ENCODE data around the gene PP2D1.
A peak's percentile ranks its signal among the peaks of the same experiment; 100 is the strongest.
"Not testable (repeated sequence)": the region's sequence is repeated elsewhere in the genome, so short reads cannot be mapped to it uniquely, and the experiment has no call there.

PP2D1 gene

GRCh38 chr3:20039765-20040547 lies 27.9 kb upstream of the PP2D1 start, which contains the start of gene KAT2B:
TSS of gene KAT2B (plus strand) at chr3:20040446. CDS start at chr3:20040478, 32 bp downstream.
- DNase-seq (ENCODE audit: low read depth): peak; percentile 58

GRCh38 chr3:20039466-20039764 lies 27.4 kb upstream of the PP2D1 start:
- DNase-seq (ENCODE audit: low read depth): no peak

DNA sequence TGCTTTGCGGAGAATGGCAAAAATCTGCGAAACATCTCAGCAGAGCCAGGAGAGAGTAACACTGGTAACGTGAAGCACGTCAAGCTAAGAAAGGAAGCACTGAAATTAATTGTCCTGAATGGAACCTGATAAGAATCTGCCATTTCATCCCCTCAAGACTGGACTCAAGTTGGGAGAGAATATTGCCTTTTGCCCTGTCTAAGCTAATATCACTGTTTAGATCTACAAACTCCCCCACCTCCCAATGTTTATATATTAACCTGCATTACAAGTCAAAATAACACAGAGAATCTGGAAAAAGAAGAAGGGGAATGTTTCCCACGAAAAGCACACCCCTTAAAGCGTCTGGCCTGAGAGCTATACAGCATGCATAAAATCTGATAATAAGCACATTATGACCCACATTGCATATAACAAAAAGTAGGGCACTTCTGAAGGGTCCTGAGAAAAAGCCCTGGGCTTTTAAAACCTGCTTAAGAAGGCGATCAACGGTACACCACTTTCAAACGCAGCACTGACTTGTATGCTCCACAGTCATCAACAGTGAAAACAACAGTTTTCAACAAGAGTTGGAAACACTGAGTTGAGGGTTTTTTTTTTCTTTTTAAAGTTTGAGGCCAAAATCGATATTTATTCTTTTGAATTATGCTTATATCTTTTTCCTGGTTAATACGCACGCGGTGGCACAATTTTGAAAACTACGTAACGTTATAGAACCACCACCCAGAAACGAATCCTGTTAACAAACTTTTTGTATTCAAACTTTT lies 26.8 kb upstream of the PP2D1 start:
- DNase-seq (ENCODE audit: low read depth): no peak

DNA sequence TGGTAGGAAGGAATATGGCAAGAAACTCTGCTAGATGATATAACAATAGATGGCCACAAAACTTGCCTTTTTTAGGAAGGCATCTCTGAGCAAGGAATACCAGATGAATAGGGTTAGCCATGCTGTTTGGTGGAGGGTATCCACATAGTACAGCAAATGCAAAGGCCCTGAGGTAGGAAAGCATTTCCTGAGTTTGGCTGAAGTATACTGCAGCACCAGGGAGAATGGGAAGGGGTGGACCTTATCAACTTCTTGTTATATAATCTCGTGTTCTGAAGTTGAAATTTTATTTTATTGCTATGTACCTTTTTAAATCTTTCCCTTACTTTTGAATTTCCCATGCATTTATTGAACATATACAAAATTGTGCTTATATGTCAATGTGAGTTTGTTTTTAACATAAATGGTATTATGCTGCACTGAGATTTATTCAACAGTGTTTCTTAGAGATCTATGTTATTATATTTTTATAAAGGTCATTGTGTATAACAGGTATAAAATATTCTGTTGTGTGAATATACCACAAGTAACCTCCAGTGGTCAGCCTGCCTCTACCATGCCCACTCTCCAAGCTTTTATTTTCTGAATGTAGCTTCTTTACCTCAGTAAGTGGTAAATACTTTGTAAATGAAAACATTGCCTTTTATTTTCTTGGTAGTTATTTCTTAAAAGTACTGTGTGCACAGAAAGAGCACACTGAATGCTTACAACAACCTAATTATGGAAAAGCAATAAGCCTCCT lies 25.4 kb upstream of the PP2D1 start:
- no peak for DNase-seq (ENCODE audit: low read depth)

GRCh38 chr3:20035019-20035418 lies 23.0 kb upstream of the PP2D1 start:
- DNase-seq (ENCODE audit: low read depth): no peak

- not testable (repeated sequence) for DNase-seq (ENCODE audit: low read depth)
These were observed 19.9 kb upstream of the PP2D1 start for GRCh38 chr3:20031939-20032338.

DNA sequence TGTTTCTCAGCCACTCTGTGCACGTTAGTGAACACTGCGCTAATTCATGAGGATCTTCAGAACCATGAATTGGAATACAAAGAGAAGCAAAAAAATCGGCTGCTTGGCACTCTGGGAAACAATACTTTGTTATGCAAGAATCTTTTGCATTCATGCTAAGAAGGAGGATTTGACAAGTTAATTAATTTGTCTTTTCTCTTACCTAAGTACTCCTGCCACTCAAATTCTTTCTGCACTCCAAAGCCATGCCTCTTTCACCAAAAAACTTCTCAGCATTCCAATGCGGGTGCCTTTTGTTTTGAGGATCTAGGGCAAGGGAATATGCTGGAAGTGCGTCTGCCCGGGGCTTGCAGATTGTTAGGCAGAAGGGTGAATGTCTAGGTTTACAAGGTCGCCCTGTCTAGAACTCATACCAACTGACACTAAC lies 16.9 kb upstream of the PP2D1 start:
- no peak for DNase-seq (ENCODE audit: low read depth)

GRCh38 chr3:20027136-20027535 lies 15.1 kb upstream of the PP2D1 start:
- no peak for DNase-seq (ENCODE audit: low read depth)

GRCh38 chr3:20023623-20024405 lies 11.8 kb upstream of the PP2D1 start:
- no peak for DNase-seq (ENCODE audit: low read depth)

GRCh38 chr3:20022954-20023622 lies 11.0 kb upstream of the PP2D1 start:
- DNase-seq (ENCODE audit: low read depth): no peak

DNA sequence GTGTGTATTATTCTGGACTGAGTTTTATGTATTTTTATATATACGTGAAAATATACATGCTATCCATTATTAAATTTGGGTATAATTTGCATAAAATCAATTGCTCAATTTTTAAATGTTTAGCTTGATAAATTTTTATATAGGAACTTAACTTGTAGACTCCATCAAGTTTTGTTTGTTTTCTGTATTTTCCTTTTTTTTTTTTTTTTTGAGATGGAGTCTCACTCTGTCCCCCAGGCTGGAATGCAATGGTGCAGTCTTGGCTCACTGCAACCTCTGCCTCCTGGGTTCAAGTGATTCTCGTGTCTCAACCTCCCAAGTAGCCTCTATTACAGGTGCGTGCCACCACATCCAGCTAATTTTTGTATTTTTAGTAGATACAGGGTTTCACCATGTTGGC lies 4.0 kb upstream of the PP2D1 start:
- not testable (repeated sequence) for DNase-seq (ENCODE audit: low read depth)

GRCh38 chr3:20015525-20015924 lies 3.5 kb upstream of the PP2D1 start:
- no peak for DNase-seq (ENCODE audit: low read depth)

GRCh38 chr3:20013396-20013795 lies 1.3 kb upstream of the PP2D1 start:
- no peak for DNase-seq (ENCODE audit: low read depth)

GRCh38 chr3:20008646-20009045 lies 3.4 kb downstream of the PP2D1 start:
- DNase-seq (ENCODE audit: low read depth): no peak

- no peak for DNase-seq (ENCODE audit: low read depth)
These were observed 4.1 kb downstream of the PP2D1 start for GRCh38 chr3:20007960-20008359.

DNA sequence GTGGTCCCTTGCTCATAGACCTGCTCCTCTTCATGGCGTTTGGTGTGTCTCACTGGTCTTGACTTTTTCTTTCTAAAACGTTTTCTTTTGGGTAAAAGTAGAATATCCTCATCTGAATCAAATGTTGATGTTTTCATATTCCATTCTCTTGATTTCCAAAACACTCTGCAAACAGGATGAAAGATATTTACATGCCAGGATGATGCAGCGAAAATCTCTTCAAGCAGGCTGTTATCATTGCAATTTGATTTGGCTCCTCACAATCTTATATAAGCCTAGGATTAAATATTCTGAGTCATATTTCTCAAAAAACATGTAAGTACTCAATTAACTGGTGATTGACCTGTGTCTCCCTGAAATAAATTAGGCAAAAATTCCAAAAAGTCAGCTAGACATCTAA lies 10.1 kb downstream of the PP2D1 start:
- no peak for DNase-seq (ENCODE audit: low read depth)

DNA sequence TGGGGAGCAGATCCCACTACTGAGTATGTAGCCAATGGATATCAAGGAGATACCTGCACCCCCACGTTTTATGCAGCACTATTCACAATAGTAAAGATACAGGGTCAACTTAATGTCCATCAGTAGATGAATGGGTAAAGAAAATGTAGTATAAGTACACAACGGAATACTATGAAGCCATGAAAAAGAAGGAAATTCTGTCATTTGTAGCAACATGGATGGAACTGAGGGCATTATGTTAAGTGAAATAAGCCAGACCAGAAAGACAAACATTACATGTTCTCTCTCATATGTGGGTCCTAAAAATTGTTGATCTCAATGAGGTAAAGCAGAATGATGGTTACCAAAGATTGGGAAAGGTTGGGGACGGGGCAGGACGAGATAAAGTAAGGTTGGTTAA lies 14.6 kb downstream of the PP2D1 start:
- no peak for DNase-seq (ENCODE audit: low read depth)

GRCh38 chr3:19994796-19995195 lies 17.3 kb downstream of the PP2D1 start:
- DNase-seq (ENCODE audit: low read depth): peak; percentile 16

GRCh38 chr3:19988904-19989303 lies 23.2 kb downstream of the PP2D1 start:
- not testable (repeated sequence) for DNase-seq (ENCODE audit: low read depth)

DNA sequence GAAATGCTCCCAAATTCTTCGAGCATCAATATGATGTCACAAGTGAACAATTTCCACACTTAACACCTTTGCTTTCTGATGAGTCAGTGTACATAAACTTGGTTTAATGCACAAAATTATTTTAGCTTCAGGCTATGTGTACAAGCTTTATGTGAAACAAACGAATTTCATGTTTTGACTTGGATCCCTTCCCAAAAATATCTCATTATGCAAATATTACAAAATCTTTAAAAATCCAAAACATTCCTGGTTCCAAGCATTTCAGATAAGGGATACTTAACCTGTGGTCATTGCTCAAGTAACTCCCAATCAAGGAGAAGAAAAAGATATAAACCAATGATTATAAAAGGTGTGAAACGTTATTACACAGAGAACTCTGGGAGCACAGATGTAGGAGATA lies 40.0 kb downstream of the PP2D1 start:
- peak; percentile 49 for DNase-seq (ENCODE audit: low read depth)

GRCh38 chr3:19970327-19970726 lies 41.7 kb downstream of the PP2D1 start:
- no peak for DNase-seq (ENCODE audit: low read depth)

Data from iris pigment epithelial cell (primary cell).